ENCODE data around the gene LRRC47.
"Not testable (repeated sequence)": the region's sequence is repeated elsewhere in the genome, so short reads cannot be mapped to it uniquely, and the experiment has no call there.

LRRC47 gene

GRCh38 chr1:3748316-3748900 lies 47.9 kb downstream of the LRRC47 start:
- H3K4me2 ChIP-seq (ENCODE audit: low read length); H3K4ac ChIP-seq (ENCODE audit: low read depth, low read length); H2AFZ ChIP-seq (ENCODE audit: insufficient read depth, low read length, poor library complexity); H3K79me2 ChIP-seq (ENCODE audit: control insufficient read depth, insufficient read depth, low read length, poor library complexity); H3K36me3 ChIP-seq (ENCODE audit: control insufficient read depth in 1 of 2, insufficient read depth in 2 of 2, low read length in 2 of 2); H4K91ac ChIP-seq (ENCODE audit: low read depth, low read length); H4K12ac ChIP-seq (ENCODE audit: low read depth, low read length); H3K27ac ChIP-seq (ENCODE audit: low read depth, low read length); H3K4me1 ChIP-seq (ENCODE audit: control insufficient read depth in 1 of 2, insufficient read depth in 2 of 2, low read length in 2 of 2); H3K9ac ChIP-seq (ENCODE audit: low read length); DNase-seq; H2AK5ac ChIP-seq (ENCODE audit: low read length); H3K9me3 ChIP-seq (ENCODE audit: insufficient read depth, low read depth, low read length); H3K23ac ChIP-seq (ENCODE audit: low read length); H3K14ac ChIP-seq (ENCODE audit: low read length); H3K79me1 ChIP-seq (ENCODE audit: low read length); H2BK5ac ChIP-seq (ENCODE audit: low read depth, low read length, poor library complexity); H2BK12ac ChIP-seq (ENCODE audit: low read length); H3K18ac ChIP-seq (ENCODE audit: low read length); H4K8ac ChIP-seq (ENCODE audit: low read depth, low read length); H2BK120ac ChIP-seq (ENCODE audit: insufficient read depth, low read length, poor library complexity); H3K27me3 ChIP-seq (ENCODE audit: insufficient read depth, low read length); H3K4me3 ChIP-seq (ENCODE audit: low read depth, low read length): not testable (repeated sequence)
- WGBS (ENCODE audit: extremely low coverage, insufficient coverage, insufficient read length), result no CpG with 5 or more reads among the region's 15 CpGs

GRCh38 chr1:3747903-3748302 lies 48.4 kb downstream of the LRRC47 start:
- no peak overlapping the region for H2BK12ac ChIP-seq (ENCODE audit: low read length)
- no peak overlapping the region for H2AK5ac ChIP-seq (ENCODE audit: low read length)
- H3K27me3 ChIP-seq (ENCODE audit: insufficient read depth, low read length), result no peaks in the 10 kb centered on the region
- H3K9me3 ChIP-seq (ENCODE audit: insufficient read depth, low read depth, low read length), result peaks cover 6% of the 10 kb centered on the region
- H2BK5ac ChIP-seq (ENCODE audit: low read depth, low read length, poor library complexity), result no peak overlapping the region
- peaks cover 3% of the 10 kb centered on the region for H3K79me2 ChIP-seq (ENCODE audit: control insufficient read depth, insufficient read depth, low read length, poor library complexity)
- H3K79me1 ChIP-seq (ENCODE audit: low read length), result no peaks in the 10 kb centered on the region
- no peak overlapping the region for H3K4me3 ChIP-seq (ENCODE audit: low read depth, low read length)
- no peak overlapping the region for H3K4ac ChIP-seq (ENCODE audit: low read depth, low read length)
- no peak overlapping the region for H3K27ac ChIP-seq (ENCODE audit: low read depth, low read length)
- H4K8ac ChIP-seq (ENCODE audit: low read depth, low read length), result no peak overlapping the region
- H3K4me1 ChIP-seq (ENCODE audit: control insufficient read depth in 1 of 2, insufficient read depth in 2 of 2, low read length in 2 of 2), result peaks cover 3 to 9% of the 10 kb centered on the region in 2 experiments
- H3K9ac ChIP-seq (ENCODE audit: low read length), result no peak overlapping the region
- H3K14ac ChIP-seq (ENCODE audit: low read length), result no peak overlapping the region
- peaks cover 5 to 6% of the 10 kb centered on the region in 2 experiments for H3K36me3 ChIP-seq (ENCODE audit: control insufficient read depth in 1 of 2, insufficient read depth in 2 of 2, low read length in 2 of 2)
- no peak overlapping the region for H2BK120ac ChIP-seq (ENCODE audit: insufficient read depth, low read length, poor library complexity)
- no peak overlapping the region for H3K18ac ChIP-seq (ENCODE audit: low read length)
- no peak for DNase-seq
- no peak overlapping the region for H3K4me2 ChIP-seq (ENCODE audit: low read length)
- no peak overlapping the region for H4K91ac ChIP-seq (ENCODE audit: low read depth, low read length)
- no peak overlapping the region for H4K12ac ChIP-seq (ENCODE audit: low read depth, low read length)
- no peak overlapping the region for H3K23ac ChIP-seq (ENCODE audit: low read length)
- WGBS (ENCODE audit: extremely low coverage, insufficient coverage, insufficient read length), result no CpG with 5 or more reads among the region's 13 CpGs
- H2AFZ ChIP-seq (ENCODE audit: insufficient read depth, low read length, poor library complexity), result no peak overlapping the region

- Histone ChIP-seq H3K4ac (ENCODE audit: low read depth, low read length) (no peak overlapping the region), H3K9me3 (ENCODE audit: insufficient read depth, low read depth, low read length) (peaks cover 8% of the 10 kb centered on the region), H2BK12ac (ENCODE audit: low read length) (no peak overlapping the region), H3K79me1 (ENCODE audit: low read length) (no peaks in the 10 kb centered on the region), H3K36me3 (ENCODE audit: control insufficient read depth in 1 of 2, insufficient read depth in 2 of 2, low read length in 2 of 2) (peaks cover 9 to 10% of the 10 kb centered on the region in 2 experiments), H3K4me1 (ENCODE audit: control insufficient read depth in 1 of 2, insufficient read depth in 2 of 2, low read length in 2 of 2) (peaks cover 3 to 9% of the 10 kb centered on the region in 2 experiments), H3K18ac (ENCODE audit: low read length) (no peak overlapping the region), H3K79me2 (ENCODE audit: control insufficient read depth, insufficient read depth, low read length, poor library complexity) (peaks cover 3% of the 10 kb centered on the region), H2BK120ac (ENCODE audit: insufficient read depth, low read length, poor library complexity) (no peak overlapping the region), H3K23ac (ENCODE audit: low read length) (no peak overlapping the region), H3K27ac (ENCODE audit: low read depth, low read length) (no peak overlapping the region), H4K91ac (ENCODE audit: low read depth, low read length) (no peak overlapping the region), H3K27me3 (ENCODE audit: insufficient read depth, low read length) (no peaks in the 10 kb centered on the region), H3K4me2 (ENCODE audit: low read length) (peak overlapping the region; percentile 95), H3K4me3 (ENCODE audit: low read depth, low read length) (peak overlapping the region; percentile 80), H2AK5ac (ENCODE audit: low read length) (no peak overlapping the region), H3K14ac (ENCODE audit: low read length) (no peak overlapping the region), H3K9ac (ENCODE audit: low read length) (no peak overlapping the region), H4K12ac (ENCODE audit: low read depth, low read length) (no peak overlapping the region), H4K8ac (ENCODE audit: low read depth, low read length) (no peak overlapping the region), H2AFZ (ENCODE audit: insufficient read depth, low read length, poor library complexity) (no peak overlapping the region), H2BK5ac (ENCODE audit: low read depth, low read length, poor library complexity) (no peak overlapping the region)
- no CpG with 5 or more reads among the region's 6 CpGs for WGBS (ENCODE audit: extremely low coverage, insufficient coverage, insufficient read length)
- DNase-seq, result no peak
These were observed 48.8 kb downstream of the LRRC47 start for GRCh38 chr1:3747522-3747848.

GRCh38 chr1:3746830-3747521 lies 49.3 kb downstream of the LRRC47 start:
- peak overlapping the region; percentile 13 for H3K4ac ChIP-seq (ENCODE audit: low read depth, low read length)
- no peak overlapping the region for H2AK5ac ChIP-seq (ENCODE audit: low read length)
- peak; percentile 67 to 75 for DNase-seq
- peak overlapping the region; percentile 80 for H3K4me3 ChIP-seq (ENCODE audit: low read depth, low read length)
- H3K14ac ChIP-seq (ENCODE audit: low read length), result peak overlapping the region; percentile 10
- no peak overlapping the region for H2BK120ac ChIP-seq (ENCODE audit: insufficient read depth, low read length, poor library complexity)
- WGBS (ENCODE audit: extremely low coverage, insufficient coverage, insufficient read length), result no CpG with 5 or more reads among the region's 73 CpGs
- no peak overlapping the region for H2BK5ac ChIP-seq (ENCODE audit: low read depth, low read length, poor library complexity)
- peak overlapping the region; percentile 82 for H3K9ac ChIP-seq (ENCODE audit: low read length)
- H2AFZ ChIP-seq (ENCODE audit: insufficient read depth, low read length, poor library complexity), result peak overlapping the region; percentile 88
- no peak overlapping the region for H3K27ac ChIP-seq (ENCODE audit: low read depth, low read length)
- peak overlapping the region; percentile 62 for H4K8ac ChIP-seq (ENCODE audit: low read depth, low read length)
- no peaks in the 10 kb centered on the region for H3K79me1 ChIP-seq (ENCODE audit: low read length)
- H3K4me2 ChIP-seq (ENCODE audit: low read length), result peak overlapping the region; percentile 95
- no peak overlapping the region for H3K23ac ChIP-seq (ENCODE audit: low read length)
- H3K27me3 ChIP-seq (ENCODE audit: insufficient read depth, low read length), result no peaks in the 10 kb centered on the region
- no peak overlapping the region for H3K18ac ChIP-seq (ENCODE audit: low read length)
- peaks cover 14 to 15% of the 10 kb centered on the region in 2 experiments for H3K36me3 ChIP-seq (ENCODE audit: control insufficient read depth in 1 of 2, insufficient read depth in 2 of 2, low read length in 2 of 2)
- no peak overlapping the region for H4K12ac ChIP-seq (ENCODE audit: low read depth, low read length)
- peaks cover 3 to 9% of the 10 kb centered on the region in 2 experiments for H3K4me1 ChIP-seq (ENCODE audit: control insufficient read depth in 1 of 2, insufficient read depth in 2 of 2, low read length in 2 of 2)
- H3K79me2 ChIP-seq (ENCODE audit: control insufficient read depth, insufficient read depth, low read length, poor library complexity), result peaks cover 3% of the 10 kb centered on the region
- H3K9me3 ChIP-seq (ENCODE audit: insufficient read depth, low read depth, low read length), result peaks cover 5% of the 10 kb centered on the region
- H4K91ac ChIP-seq (ENCODE audit: low read depth, low read length), result peak overlapping the region; percentile 12
- no peak overlapping the region for H2BK12ac ChIP-seq (ENCODE audit: low read length)

Data from trophoblast cell (in vitro differentiated cells and primary cell).